ENCODE measurements around the gene CIB4. TPM values are rescaled to one million over a fixed set of nuclear protein-coding genes. Genes with fewer than 3 reads are reported as not detected.

Gene CIB4
- total and polyA plus RNA-seq, 2 donors (not counting 1 experiment from before 2014, with no cell fraction given): not detected

- 38% methylated on average over 1 of the region's 3 CpGs for WGBS (ENCODE audit: insufficient coverage)
- H3K79me2 ChIP-seq (ENCODE audit: control insufficient read depth, insufficient read depth, low read length): no peaks in the 10 kb centered on the region
- intact Hi-C loops (cut with micrococcal nuclease): no loop called here
- H3K27me3 ChIP-seq (replicated peaks in 1 of 4; ENCODE audit: control extremely low read depth in 1 of 4, control insufficient read depth in 3 of 4, insufficient read depth in 4 of 4, low read length in 3 of 4): peaks cover 0 to 14% (median 0%) of the 10 kb centered on the region in 4 experiments
- no peaks in the 10 kb centered on the region for H3K9me3 Mint-ChIP-seq (ENCODE audit: insufficient read depth)
- POLR2A ChIA-PET: no interaction called here
- H4K20me1 ChIP-seq (ENCODE audit: control insufficient read depth, insufficient read depth, low read length, poor library complexity, severe bottlenecking): no peaks in the 10 kb centered on the region
- H3K4me3 Mint-ChIP-seq: no peak overlapping the region
- no peaks in the 10 kb centered on the region for H3K4me1 ChIP-seq (ENCODE audit: control insufficient read depth in 2 of 2, insufficient read depth in 2 of 2, low read length in 2 of 2)
- H3K27ac Mint-ChIP-seq: no peak overlapping the region
- H3K27me3 Mint-ChIP-seq: peaks cover 48% of the 10 kb centered on the region
- H3K4me3 ChIP-seq (ENCODE audit: control extremely low read depth in 1 of 5, extremely low read depth in 1 of 5, insufficient read depth in 1 of 5, low read depth in 2 of 5, low read length in 4 of 5): no peak overlapping the region
- TF ChIP-seq, protein P1, sequence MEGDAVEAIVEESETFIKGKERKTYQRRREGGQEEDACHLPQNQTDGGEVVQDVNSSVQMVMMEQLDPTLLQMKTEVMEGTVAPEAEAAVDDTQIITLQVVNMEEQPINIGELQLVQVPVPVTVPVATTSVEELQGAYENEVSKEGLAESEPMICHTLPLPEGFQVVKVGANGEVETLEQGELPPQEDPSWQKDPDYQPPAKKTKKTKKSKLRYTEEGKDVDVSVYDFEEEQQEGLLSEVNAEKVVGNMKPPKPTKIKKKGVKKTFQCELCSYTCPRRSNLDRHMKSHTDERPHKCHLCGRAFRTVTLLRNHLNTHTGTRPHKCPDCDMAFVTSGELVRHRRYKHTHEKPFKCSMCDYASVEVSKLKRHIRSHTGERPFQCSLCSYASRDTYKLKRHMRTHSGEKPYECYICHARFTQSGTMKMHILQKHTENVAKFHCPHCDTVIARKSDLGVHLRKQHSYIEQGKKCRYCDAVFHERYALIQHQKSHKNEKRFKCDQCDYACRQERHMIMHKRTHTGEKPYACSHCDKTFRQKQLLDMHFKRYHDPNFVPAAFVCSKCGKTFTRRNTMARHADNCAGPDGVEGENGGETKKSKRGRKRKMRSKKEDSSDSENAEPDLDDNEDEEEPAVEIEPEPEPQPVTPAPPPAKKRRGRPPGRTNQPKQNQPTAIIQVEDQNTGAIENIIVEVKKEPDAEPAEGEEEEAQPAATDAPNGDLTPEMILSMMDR (IDR thresholded peaks at IDR 0.05): no peak
- TF ChIP-seq EZH2 (IDR thresholded peaks at IDR 0.05; ENCODE audit: borderline replicate concordance, insufficient read depth, low read depth, low read length, poor library complexity, severe bottlenecking): no peak
- H3K9ac ChIP-seq (ENCODE audit: low read length): no peak overlapping the region
- no peaks in the 10 kb centered on the region for H3K36me3 ChIP-seq (replicated peaks in 1 of 2; ENCODE audit: control extremely low read depth in 1 of 2, control insufficient read depth in 1 of 2, extremely low read depth in 1 of 2, insufficient read depth in 2 of 2, low read length in 1 of 2)
- no peak overlapping the region for H3K4me2 ChIP-seq (replicated peaks; ENCODE audit: low read depth, low read length, poor library complexity, severe bottlenecking)
- CTCF ChIA-PET: no interaction called here
- H3K9me3 ChIP-seq (ENCODE audit: control extremely low read depth in 1 of 3, control insufficient read depth in 2 of 3, insufficient read depth in 1 of 3, low read length in 2 of 3): peaks cover 0 to 6% (median 0%) of the 10 kb centered on the region in 3 donors
- H2AFZ ChIP-seq (ENCODE audit: insufficient read depth, low read depth, low read length, poor library complexity, severe bottlenecking): no peak overlapping the region
- no peak overlapping the region for H3K27ac ChIP-seq (ENCODE audit: low read length in 2 of 2)
- no peaks in the 10 kb centered on the region for H3K4me1 Mint-ChIP-seq
- ATAC-seq (ENCODE audit: low read depth) (no peak), DNase-seq (no peak)
Observed at GRCh38 chr2:26670171-26670570, 29.0 kb upstream of the CIB4 start.

DNA sequence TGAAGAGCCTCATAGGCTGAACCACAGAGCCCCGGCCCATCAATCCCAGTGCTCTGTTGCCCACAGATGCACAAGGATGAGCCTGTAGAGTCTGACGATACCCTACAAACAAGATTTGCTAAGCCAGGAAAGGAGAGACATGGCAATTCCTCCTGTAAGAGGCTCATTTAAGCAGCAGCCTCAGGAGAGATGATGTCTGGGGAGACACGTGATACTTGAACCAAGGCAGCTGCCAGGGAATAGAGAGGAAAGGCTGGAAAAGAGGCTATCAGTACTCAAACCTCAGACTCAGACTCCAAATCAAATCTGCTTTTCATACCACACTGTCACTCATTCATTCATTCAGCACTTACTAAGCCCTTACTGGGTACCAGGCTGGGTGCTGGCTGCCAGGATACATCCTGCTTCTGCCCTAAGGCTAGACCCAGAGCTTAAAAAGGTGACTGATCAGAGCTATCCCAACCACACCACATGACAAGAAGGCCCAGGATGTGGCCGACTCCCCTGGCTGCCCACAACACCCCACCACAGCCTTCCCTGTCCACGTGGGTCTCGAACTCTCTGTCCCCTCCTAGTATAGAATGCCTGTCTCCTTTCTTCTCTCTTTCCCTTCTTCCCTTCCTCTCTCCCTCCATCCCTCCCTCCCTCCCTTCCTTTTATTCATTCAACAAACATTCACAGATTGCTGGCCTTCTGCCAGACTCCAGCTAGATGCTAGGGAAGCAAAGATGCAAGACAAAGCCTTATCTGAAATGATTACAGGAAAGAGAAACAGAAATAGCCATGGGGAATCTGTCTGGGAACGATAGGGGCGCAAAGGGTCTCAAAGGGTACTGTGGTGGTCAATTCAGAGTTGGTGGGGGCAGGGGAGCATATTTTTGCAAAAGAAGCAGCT, 27.9 kb upstream of the CIB4 start:
- H3K79me2 ChIP-seq (ENCODE audit: control insufficient read depth, insufficient read depth, low read length): no peaks in the 10 kb centered on the region
- H3K4me3 ChIP-seq (ENCODE audit: control extremely low read depth in 1 of 5, extremely low read depth in 1 of 5, insufficient read depth in 1 of 5, low read depth in 2 of 5, low read length in 4 of 5): no peak overlapping the region
- no peak for ATAC-seq (ENCODE audit: low read depth)
- Mint-ChIP-seq H3K27ac (no peak overlapping the region), H3K4me3 (no peak overlapping the region), H3K4me1 (no peaks in the 10 kb centered on the region), H3K27me3 (peaks cover 46% of the 10 kb centered on the region), H3K9me3 (ENCODE audit: insufficient read depth) (no peaks in the 10 kb centered on the region)
- H4K20me1 ChIP-seq (ENCODE audit: control insufficient read depth, insufficient read depth, low read length, poor library complexity, severe bottlenecking): no peaks in the 10 kb centered on the region
- ChIA-PET POLR2A (no interaction called here), CTCF (no interaction called here)
- H3K4me1 ChIP-seq (ENCODE audit: control insufficient read depth in 2 of 2, insufficient read depth in 2 of 2, low read length in 2 of 2): no peaks in the 10 kb centered on the region
- peaks cover 0 to 6% (median 0%) of the 10 kb centered on the region in 3 donors for H3K9me3 ChIP-seq (ENCODE audit: control extremely low read depth in 1 of 3, control insufficient read depth in 2 of 3, insufficient read depth in 1 of 3, low read length in 2 of 3)
- H2AFZ ChIP-seq (ENCODE audit: insufficient read depth, low read depth, low read length, poor library complexity, severe bottlenecking): no peak overlapping the region
- H3K27me3 ChIP-seq (replicated peaks in 1 of 4; ENCODE audit: control extremely low read depth in 1 of 4, control insufficient read depth in 3 of 4, insufficient read depth in 4 of 4, low read length in 3 of 4): peaks cover 0 to 14% (median 0%) of the 10 kb centered on the region in 4 experiments
- no peaks in the 10 kb centered on the region for H3K36me3 ChIP-seq (replicated peaks in 1 of 2; ENCODE audit: control extremely low read depth in 1 of 2, control insufficient read depth in 1 of 2, extremely low read depth in 1 of 2, insufficient read depth in 2 of 2, low read length in 1 of 2)
- no peak for DNase-seq
- intact Hi-C loops (cut with micrococcal nuclease): no loop called here
- WGBS (ENCODE audit: insufficient coverage): 64% methylated on average over 7 of the region's 8 CpGs
- no peak overlapping the region for H3K27ac ChIP-seq (ENCODE audit: low read length in 2 of 2)
- H3K4me2 ChIP-seq (replicated peaks; ENCODE audit: low read depth, low read length, poor library complexity, severe bottlenecking): no peak overlapping the region
- TF ChIP-seq EZH2 (IDR thresholded peaks at IDR 0.05; ENCODE audit: borderline replicate concordance, insufficient read depth, low read depth, low read length, poor library complexity, severe bottlenecking): no peak
- TF ChIP-seq, protein P1 (IDR thresholded peaks at IDR 0.05): no peak
- no peak overlapping the region for H3K9ac ChIP-seq (ENCODE audit: low read length)

All from B cell (primary cell).